GM13977 (cell line): Measurements from ENCODE around the gene SLC6A17.

ENCODE experiments used
- DNase-seq: peaks from one replicate; pipeline ENCODE4 v3.0.0; 2012; ENCODE audit warnings: low spot score
- in situ Hi-C: fragments of 300-500 bp; cut with MboI; formaldehyde crosslinking; loops from one replicate; pipeline ENCODE4 v1.12.0; 2022; ENCODE audit warnings: low sequenced_read_pairs, low pct_unique_long_range_greater_than_20kb, mixed read lengths, inconsistent platforms; ENCODE audit not compliant: unreplicated experiment
- TF ChIP-seq, protein P1 (sequence below): IDR thresholded peaks from 2 replicates; pipeline ENCODE4 v1.5.1; 2012; ENCODE audit warnings: mild to moderate bottlenecking, control low read depth; ENCODE audit not compliant: insufficient read depth; ENCODE audit errors: extremely low read depth, missing control alignments

The SLC6A17 gene

DNA sequence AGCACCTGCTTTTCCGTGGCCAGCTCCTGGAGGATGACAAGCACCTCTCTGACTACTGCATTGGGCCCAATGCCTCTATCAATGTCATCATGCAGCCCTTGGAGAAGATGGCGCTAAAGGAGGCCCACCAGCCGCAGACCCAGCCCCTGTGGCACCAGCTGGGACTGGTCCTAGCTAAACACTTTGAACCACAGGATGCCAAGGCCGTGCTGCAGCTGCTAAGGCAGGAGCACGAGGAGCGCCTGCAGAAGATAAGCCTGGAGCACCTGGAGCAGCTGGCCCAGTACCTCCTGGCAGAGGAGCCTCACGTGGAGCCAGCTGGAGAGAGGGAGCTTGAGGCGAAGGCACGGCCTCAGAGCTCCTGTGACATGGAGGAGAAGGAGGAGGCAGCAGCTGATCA, 37.6 kb upstream of the SLC6A17 start:
- TF ChIP-seq, protein P1, sequence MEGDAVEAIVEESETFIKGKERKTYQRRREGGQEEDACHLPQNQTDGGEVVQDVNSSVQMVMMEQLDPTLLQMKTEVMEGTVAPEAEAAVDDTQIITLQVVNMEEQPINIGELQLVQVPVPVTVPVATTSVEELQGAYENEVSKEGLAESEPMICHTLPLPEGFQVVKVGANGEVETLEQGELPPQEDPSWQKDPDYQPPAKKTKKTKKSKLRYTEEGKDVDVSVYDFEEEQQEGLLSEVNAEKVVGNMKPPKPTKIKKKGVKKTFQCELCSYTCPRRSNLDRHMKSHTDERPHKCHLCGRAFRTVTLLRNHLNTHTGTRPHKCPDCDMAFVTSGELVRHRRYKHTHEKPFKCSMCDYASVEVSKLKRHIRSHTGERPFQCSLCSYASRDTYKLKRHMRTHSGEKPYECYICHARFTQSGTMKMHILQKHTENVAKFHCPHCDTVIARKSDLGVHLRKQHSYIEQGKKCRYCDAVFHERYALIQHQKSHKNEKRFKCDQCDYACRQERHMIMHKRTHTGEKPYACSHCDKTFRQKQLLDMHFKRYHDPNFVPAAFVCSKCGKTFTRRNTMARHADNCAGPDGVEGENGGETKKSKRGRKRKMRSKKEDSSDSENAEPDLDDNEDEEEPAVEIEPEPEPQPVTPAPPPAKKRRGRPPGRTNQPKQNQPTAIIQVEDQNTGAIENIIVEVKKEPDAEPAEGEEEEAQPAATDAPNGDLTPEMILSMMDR = no peak
- DNase-seq = no peak
- in situ Hi-C loops = no loop called here

DNA sequence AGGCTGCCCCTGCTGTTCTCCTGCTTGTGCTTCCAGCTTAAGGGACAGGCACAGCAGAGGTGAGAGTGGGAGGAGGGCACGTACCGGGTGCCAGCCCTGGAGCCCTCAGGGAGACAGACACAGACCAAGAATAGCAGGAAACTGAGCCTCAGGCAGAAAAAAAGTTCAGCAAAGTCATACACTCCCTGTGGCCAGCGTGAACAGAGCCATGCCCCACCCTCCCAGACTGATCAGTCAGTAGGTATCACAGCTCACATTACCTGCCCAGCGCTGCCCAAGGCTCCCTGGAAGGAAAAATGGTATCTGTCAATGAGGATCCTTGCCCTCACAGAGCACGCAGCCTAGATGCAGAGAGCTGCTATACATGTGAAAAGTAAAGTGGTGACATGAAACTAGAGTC, 36.7 kb upstream of the SLC6A17 start:
- no peak for DNase-seq
- in situ Hi-C loops = no loop called here
- TF ChIP-seq, protein P1 = no peak

DNA sequence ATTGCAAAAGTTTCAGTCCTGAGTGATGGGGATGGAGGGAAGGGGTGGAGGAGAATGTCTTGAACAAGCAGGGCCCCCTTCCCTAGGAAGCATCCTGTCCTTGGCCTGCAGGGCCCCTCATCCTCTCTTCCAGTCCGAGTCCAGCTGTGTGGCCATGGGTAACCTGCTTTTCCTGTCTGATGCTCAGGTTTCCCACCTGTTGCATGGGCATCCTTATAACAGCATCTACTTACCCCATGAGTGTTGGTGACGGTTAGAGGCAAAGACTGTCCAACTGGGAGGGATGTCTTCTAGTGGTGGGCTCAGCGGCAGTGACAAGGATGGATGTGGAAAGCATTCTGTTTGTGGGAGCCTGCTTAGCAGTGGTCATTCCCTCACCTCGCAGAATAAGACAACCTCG, 36.1 kb upstream of the SLC6A17 start:
- no peak for DNase-seq
- in situ Hi-C loops = no loop called here
- TF ChIP-seq, protein P1 = no peak

DNA sequence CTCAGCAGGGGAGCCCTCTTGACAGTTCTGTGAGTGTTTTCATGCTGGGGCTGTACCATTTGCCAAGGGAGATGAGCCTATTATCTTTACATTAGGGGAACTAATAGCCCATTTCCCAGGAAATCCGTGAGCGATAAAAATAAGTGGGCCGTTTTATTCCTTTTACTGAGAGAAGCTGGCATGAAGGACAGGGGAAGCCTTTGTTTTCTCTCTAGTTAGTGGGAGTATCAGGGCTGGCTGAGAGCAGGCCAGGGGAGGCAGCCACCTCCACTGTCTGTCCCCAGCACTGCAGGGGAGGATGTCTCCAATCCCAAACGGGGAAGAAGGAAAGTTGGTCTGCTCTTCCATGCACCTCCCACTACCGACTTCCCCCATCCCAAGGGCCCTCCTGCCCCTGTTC, 35.5 kb upstream of the SLC6A17 start:
- TF ChIP-seq, protein P1 = no peak
- in situ Hi-C loops = no loop called here
- no peak for DNase-seq

DNA sequence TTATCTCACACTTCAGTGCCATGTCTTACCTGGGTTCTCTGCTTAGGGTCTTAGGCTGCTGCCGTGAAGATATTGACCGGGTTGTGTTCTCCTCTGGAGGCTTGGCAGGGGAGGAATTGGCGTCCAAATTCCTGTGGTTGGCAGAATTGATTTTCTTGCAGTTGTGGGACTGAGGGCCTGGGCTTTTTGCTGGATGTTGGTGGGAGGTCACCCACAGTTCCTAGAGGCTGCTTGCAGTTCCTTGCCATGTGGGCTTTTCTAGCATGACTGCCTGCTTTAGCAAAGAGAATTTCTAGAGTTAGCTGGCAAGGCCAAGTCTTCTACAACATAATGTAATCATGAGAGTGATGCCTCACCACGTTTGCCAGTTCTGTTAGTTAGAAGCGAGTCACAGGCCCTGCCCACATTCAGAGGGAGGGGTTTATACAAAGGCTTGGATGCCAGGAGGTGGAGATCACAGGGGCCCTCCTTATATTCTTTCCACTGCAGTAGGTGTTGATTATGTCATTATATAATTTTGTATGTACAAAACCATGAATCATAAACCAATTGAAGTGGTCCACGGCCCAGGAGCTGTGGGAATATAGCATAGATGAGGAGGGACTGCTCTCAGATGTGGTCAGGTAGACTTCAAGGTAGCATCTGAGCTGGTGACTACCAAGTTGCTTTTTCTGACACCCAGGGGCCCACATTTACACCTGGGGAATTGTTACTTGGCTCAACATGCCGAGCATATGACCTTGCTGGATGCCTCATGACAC, 31.5 kb upstream of the SLC6A17 start:
- DNase-seq = no peak
- in situ Hi-C loops = no loop called here
- TF ChIP-seq, protein P1 = no peak

DNA sequence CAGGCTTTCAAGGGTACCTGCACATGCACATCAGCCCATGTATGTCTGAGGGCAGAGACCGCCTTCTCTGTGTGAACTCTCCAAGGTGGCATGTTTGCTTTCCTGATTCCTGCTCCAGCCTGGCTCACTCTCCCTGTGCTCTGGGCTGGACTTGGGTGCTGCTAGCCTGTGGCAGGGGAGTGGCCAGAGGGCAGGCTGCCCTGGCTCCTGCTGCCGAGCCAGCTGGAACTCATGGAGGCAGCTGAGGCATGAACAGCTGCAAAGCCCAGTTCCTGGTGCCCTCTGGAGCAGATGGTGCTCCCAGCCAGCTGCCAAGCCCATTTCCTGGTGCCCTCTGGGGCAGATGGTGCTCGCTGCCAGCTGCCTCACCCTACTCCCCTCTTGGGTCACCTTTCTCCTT, 30.5 kb upstream of the SLC6A17 start:
- TF ChIP-seq, protein P1 = no peak
- in situ Hi-C loops = no loop called here
- DNase-seq = no peak

DNA sequence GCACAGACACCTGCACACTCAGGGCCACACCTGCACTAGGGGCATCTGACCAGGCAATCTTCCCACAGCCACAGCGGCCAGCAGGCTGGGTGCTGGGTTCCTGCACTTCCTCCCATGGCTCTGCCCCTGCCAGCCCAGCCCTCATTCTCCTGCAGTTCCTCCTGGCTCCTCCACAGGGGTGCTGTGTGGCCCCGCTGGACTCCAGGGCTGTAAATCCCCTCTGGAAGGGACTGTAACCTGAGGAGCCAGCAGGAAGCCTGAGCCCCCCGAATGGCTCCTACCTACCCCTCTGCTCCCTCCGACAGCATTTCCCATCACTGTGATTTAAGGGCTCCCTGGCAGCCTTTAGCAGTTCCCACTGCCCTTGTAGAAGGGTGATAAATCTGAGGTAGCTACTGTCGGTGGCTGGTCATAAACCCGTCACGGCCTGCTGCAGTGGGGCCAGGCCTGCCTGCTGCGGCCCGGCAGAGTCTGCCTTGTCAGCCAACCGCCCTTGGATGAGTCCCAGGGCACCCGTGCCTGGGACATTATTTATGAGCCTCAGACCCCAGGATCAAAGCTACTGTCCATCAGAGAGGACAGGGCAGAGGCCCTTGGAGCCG, 29.2 kb upstream of the SLC6A17 start:
- TF ChIP-seq, protein P1 = no peak
- no peak for DNase-seq
- in situ Hi-C loops = no loop called here
